GM20000 (cell line): ENCODE data around the gene UVRAG.

ENCODE experiments used
- DNase-seq: peaks from one replicate; pipeline ENCODE4 v3.0.0; 2012; ENCODE audit warnings: low spot score
- TF ChIP-seq, protein P1 (sequence below): IDR thresholded peaks from 2 replicates; pipeline ENCODE4 v1.5.1; 2012; ENCODE audit warnings: mild to moderate bottlenecking, control low read depth; ENCODE audit errors: extremely low read depth, missing control alignments

Gene UVRAG

DNA sequence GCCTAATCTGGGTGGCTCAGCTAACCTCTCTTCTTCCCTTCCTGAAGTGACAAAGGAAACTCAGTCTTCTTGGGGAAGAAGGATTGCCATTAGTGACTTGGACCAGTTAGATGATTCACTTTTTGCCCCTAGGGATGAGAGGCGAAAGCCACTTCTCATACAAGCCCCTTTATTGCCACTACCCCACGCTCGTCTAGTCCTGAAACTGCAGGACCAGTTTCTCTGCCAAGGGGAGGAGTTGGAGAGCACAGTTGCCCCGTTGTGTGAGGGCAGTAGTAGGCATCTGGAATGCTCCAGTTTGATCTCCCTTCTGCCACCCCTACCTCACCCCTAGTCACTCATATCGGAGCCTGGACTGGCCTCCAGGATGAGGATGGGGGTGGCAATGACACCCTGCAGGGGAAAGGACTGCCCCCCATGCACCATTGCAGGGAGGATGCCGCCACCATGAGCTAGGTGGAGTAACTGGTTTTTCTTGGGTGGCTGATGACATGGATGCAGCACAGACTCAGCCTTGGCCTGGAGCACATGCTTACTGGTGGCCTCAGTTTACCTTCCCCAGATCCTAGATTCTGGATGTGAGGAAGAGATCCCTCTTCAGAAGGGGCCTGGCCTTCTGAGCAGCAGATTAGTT, 14.2 kb upstream of the UVRAG start:
- TF ChIP-seq, protein P1, sequence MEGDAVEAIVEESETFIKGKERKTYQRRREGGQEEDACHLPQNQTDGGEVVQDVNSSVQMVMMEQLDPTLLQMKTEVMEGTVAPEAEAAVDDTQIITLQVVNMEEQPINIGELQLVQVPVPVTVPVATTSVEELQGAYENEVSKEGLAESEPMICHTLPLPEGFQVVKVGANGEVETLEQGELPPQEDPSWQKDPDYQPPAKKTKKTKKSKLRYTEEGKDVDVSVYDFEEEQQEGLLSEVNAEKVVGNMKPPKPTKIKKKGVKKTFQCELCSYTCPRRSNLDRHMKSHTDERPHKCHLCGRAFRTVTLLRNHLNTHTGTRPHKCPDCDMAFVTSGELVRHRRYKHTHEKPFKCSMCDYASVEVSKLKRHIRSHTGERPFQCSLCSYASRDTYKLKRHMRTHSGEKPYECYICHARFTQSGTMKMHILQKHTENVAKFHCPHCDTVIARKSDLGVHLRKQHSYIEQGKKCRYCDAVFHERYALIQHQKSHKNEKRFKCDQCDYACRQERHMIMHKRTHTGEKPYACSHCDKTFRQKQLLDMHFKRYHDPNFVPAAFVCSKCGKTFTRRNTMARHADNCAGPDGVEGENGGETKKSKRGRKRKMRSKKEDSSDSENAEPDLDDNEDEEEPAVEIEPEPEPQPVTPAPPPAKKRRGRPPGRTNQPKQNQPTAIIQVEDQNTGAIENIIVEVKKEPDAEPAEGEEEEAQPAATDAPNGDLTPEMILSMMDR, result no peak
- DNase-seq, result no peak

DNA sequence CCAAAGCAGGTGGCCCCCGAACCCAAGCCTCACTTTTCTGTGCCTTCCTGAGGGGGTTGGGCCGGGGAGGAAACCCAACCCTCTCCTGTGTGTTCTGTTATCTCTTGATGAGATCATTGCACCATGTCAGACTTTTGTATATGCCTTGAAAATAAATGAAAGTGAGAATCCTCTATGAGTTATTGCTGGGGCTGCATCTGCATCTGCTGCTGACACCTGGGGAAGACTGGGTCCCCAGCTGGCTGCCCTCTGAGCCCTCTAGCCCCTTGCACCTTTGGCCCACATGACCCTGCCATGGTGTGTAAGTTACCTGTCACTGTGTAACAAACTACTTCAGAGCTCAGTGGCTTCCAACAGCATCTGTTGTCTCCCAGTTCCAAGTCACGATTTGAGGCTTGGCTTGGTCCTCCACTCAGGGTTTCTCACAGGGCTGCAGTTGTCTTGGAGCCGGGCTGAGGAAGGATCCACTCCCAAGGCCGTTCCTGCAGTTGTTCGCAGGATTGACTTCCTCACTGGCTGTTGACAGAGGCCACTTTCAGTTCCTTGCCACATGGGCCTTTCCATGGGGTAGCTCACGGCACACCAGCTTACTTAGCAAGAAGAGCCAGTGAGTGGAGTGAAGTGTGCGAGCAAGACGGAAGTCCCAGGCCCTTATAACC, 13.5 kb upstream of the UVRAG start:
- DNase-seq, result no peak
- TF ChIP-seq, protein P1, result no peak

- DNase-seq, result no peak
- TF ChIP-seq, protein P1, result no peak
Observed at GRCh38 chr11:75802021-75802912, 12.7 kb upstream of the UVRAG start.

- peak; percentile 75 for DNase-seq
- TF ChIP-seq, protein P1, result peak; percentile 83
Observed at GRCh38 chr11:75802913-75803820, 11.8 kb upstream of the UVRAG start.

GRCh38 chr11:75809111-75809510, 5.9 kb upstream of the UVRAG start:
- no peak for DNase-seq
- TF ChIP-seq, protein P1, result no peak

DNA sequence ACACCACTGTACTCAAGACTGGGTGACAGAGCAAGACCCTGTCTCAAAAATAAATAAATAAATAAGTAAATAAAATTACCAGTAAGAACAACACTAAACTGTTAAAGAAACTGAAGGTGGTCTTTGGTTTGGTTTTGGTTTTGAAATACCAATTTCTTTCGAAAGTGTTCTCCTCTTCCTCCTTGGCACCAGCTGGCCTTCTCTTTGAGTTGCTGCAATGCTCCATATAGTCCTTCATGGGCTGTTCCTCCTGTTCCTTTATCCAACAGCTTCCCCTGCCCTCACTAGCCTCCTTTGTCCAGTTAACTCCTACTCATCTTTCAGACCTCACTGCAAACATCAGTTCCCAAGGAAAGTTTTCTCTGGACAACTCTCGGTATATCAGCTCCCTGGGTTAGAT, 5.0 kb upstream of the UVRAG start:
- TF ChIP-seq, protein P1, result no peak
- DNase-seq, result no peak
